ENCODE results near the gene RIF1.
"Not testable (repeated sequence)": the region's sequence is repeated elsewhere in the genome, so short reads cannot be mapped to it uniquely, and the experiment has no call there.

RIF1 gene

GRCh38 chr2:151417650-151418049 is 7.9 kb downstream of the RIF1 start:
- DNase-seq: no peak

GRCh38 chr2:151421681-151422080 is 12.0 kb downstream of the RIF1 start:
- DNase-seq: not testable (repeated sequence)

- DNase-seq: no peak
These were observed 13.3 kb downstream of the RIF1 start for GRCh38 chr2:151422917-151423439.

- peak; percentile 71 for DNase-seq
These were observed 14.1 kb downstream of the RIF1 start for GRCh38 chr2:151423760-151424159.

GRCh38 chr2:151437630-151438029 is 27.9 kb downstream of the RIF1 start:
- DNase-seq: peak; percentile 17

GRCh38 chr2:151438506-151438905 is 28.8 kb downstream of the RIF1 start:
- no peak for DNase-seq

GRCh38 chr2:151439127-151439526 is 29.4 kb downstream of the RIF1 start:
- DNase-seq: no peak

GRCh38 chr2:151459358-151459757 is 49.7 kb downstream of the RIF1 start:
- DNase-seq: no peak

- DNase-seq: no peak
These were observed 56.1 kb downstream of the RIF1 start for GRCh38 chr2:151465771-151466170.

- DNase-seq: no peak
These were observed 60.9 kb downstream of the RIF1 start for GRCh38 chr2:151470556-151470955.

- no peak for DNase-seq
These were observed 63.3 kb downstream of the RIF1 start for GRCh38 chr2:151472966-151473365.

- no peak for DNase-seq
These were observed 65.4 kb downstream of the RIF1 start for GRCh38 chr2:151475071-151475470.

GRCh38 chr2:151476287-151476686 is 66.6 kb downstream of the RIF1 start:
- DNase-seq: no peak

GRCh38 chr2:151478011-151478410 is 68.3 kb downstream of the RIF1 start:
- no peak for DNase-seq

- DNase-seq: no peak
These were observed 72.0 kb downstream of the RIF1 start for GRCh38 chr2:151481744-151482143.

- DNase-seq: no peak
These were observed 72.5 kb downstream of the RIF1 start for GRCh38 chr2:151482171-151482725.

- no peak for DNase-seq
These were observed 73.8 kb downstream of the RIF1 start for GRCh38 chr2:151483546-151483945.

- no peak for DNase-seq
These were observed 74.4 kb downstream of the RIF1 start for GRCh38 chr2:151484100-151484499.

GRCh38 chr2:151486053-151486452 is 76.4 kb downstream of the RIF1 start:
- DNase-seq: no peak

- no peak for DNase-seq
These were observed 80.6 kb downstream of the RIF1 start for GRCh38 chr2:151490276-151490675.

- no peak for DNase-seq
These were observed 81.8 kb downstream of the RIF1 start for GRCh38 chr2:151491496-151491895.

GRCh38 chr2:151498178-151498577 is 88.5 kb downstream of the RIF1 start:
- DNase-seq: no peak

GRCh38 chr2:151506170-151506569 is 96.5 kb downstream of the RIF1 start:
- DNase-seq: no peak

GRCh38 chr2:151508519-151508918 is 98.8 kb downstream of the RIF1 start:
- no peak for DNase-seq

GRCh38 chr2:151518802-151519201 is 109.1 kb downstream of the RIF1 start:
- no peak for DNase-seq

All from central memory CD4-positive, alpha-beta T cell (primary cell).